WERI-Rb-1 (cell line): Measurements from ENCODE around the gene MAB21L3.

Experiments used
- DNase-seq: peaks from one replicate; pipeline ENCODE4 v3.0.0-alpha.2; 2020
- H3K27ac ChIP-seq: fragments of 250-450 bp; sonication (Bioruptor Pico); 2 replicates; pipeline ENCODE4 v1.5.1; 2020; ENCODE audit warnings: mild to moderate bottlenecking, moderate library complexity
- H3K27me3 ChIP-seq: fragments of 250-450 bp; sonication (Bioruptor Pico); 2 replicates; pipeline ENCODE4 v1.5.1; 2021; ENCODE audit warnings: mild to moderate bottlenecking, low read depth, moderate library complexity; ENCODE audit not compliant: insufficient read depth, severe bottlenecking
- H3K36me3 ChIP-seq: fragments of 250-450 bp; sonication (Bioruptor Pico); 2 replicates; pipeline ENCODE4 v1.5.1; 2020; ENCODE audit warnings: mild to moderate bottlenecking, moderate library complexity
- H3K4me3 ChIP-seq: 2 replicates; pipeline ENCODE4 v1.5.1; 2011; ENCODE audit warnings: low read depth, mild to moderate bottlenecking, control low read depth, low read length
- H3K9me3 ChIP-seq: fragments of 250-450 bp; sonication (Bioruptor Pico); 2 replicates; pipeline ENCODE4 v1.5.1; 2021; ENCODE audit warnings: mild to moderate bottlenecking, moderate library complexity; ENCODE audit not compliant: severe bottlenecking
- TF ChIP-seq, protein P1 (sequence below): IDR thresholded peaks from 2 replicates; pipeline ENCODE4 v1.5.1; 2011; ENCODE audit warnings: low read depth, mild to moderate bottlenecking, control low read depth, inconsistent platforms, low read length

Gene MAB21L3

DNA sequence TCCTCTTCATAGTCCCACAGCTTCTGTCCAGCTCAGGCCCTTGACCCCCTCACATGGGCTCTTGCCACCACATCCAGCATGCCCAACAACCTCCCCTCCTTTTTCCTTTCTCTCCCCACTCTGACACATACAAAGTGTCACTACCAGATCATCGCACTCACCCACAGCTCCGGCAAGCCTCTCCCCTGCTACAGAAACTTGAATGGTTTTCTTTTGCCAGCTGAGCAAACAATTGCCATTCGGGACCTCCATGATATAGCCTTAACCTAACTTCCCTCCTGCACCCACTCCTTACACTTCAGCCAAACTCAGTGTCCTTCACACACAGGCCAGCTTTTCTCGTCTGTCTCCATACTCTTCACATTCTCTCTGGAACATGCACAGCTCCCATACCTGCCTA is 43.3 kb downstream of the MAB21L3 start:
- TF ChIP-seq, protein P1, sequence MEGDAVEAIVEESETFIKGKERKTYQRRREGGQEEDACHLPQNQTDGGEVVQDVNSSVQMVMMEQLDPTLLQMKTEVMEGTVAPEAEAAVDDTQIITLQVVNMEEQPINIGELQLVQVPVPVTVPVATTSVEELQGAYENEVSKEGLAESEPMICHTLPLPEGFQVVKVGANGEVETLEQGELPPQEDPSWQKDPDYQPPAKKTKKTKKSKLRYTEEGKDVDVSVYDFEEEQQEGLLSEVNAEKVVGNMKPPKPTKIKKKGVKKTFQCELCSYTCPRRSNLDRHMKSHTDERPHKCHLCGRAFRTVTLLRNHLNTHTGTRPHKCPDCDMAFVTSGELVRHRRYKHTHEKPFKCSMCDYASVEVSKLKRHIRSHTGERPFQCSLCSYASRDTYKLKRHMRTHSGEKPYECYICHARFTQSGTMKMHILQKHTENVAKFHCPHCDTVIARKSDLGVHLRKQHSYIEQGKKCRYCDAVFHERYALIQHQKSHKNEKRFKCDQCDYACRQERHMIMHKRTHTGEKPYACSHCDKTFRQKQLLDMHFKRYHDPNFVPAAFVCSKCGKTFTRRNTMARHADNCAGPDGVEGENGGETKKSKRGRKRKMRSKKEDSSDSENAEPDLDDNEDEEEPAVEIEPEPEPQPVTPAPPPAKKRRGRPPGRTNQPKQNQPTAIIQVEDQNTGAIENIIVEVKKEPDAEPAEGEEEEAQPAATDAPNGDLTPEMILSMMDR, result no peak
- DNase-seq, result no peak
- H3K36me3 ChIP-seq, result no peaks in the 10 kb centered on the region
- H3K27ac ChIP-seq, result no peak overlapping the region
- H3K9me3 ChIP-seq, result no peaks in the 10 kb centered on the region
- no peak overlapping the region for H3K4me3 ChIP-seq
- no peaks in the 10 kb centered on the region for H3K27me3 ChIP-seq

DNA sequence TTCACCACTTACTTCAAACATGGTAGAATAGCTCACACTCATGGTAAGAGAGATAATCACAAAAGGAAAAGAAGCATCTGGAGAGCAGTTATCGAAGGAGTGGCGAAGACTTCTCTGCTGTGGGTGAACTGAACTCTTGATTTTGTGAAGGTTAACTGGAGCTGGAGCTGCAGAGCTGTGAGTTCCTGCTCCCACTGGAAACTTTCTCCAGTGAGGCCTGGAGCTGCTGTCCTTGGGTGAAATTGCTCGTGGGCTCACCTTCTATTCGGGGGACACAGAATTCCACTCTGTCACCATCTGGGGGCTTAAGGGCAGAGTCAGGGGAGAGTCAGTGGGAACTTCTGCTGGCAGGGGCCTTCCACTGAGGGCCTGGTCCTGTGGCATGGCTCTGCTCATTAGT is 45.9 kb downstream of the MAB21L3 start:
- TF ChIP-seq, protein P1, result no peak
- DNase-seq, result no peak
- no peaks in the 10 kb centered on the region for H3K36me3 ChIP-seq

DNA sequence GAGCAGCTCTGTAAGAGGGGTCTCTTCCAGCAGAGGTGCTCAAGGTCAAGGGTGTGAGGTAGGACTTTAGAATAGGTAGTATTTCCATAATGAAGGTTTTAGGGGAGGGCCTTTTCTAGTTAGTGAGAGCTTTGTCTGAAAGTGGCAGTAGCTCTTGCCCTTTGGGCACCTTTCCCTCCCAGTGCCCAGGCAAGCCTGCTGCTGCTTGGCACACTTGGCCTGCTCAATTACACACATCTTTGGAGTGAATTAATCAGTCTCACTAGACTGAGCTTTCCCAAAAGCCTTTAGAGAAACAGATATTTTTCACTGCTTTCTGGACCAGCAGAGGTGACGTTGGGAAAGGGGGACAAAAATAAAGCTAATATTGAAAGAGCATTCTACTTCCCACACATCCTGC is 48.0 kb downstream of the MAB21L3 start:
- DNase-seq, result no peak
- Histone ChIP-seq H3K27me3 (no peaks in the 10 kb centered on the region), H3K36me3 (no peaks in the 10 kb centered on the region), H3K27ac (no peak overlapping the region), H3K4me3 (no peak overlapping the region), H3K9me3 (no peaks in the 10 kb centered on the region)
- TF ChIP-seq, protein P1, result no peak

More for the DNA sequence above, 45.9 kb downstream of the MAB21L3 start:
- Histone ChIP-seq H3K9me3 (no peaks in the 10 kb centered on the region), H3K27ac (no peak overlapping the region), H3K4me3 (no peak overlapping the region), H3K27me3 (no peaks in the 10 kb centered on the region)

DNA sequence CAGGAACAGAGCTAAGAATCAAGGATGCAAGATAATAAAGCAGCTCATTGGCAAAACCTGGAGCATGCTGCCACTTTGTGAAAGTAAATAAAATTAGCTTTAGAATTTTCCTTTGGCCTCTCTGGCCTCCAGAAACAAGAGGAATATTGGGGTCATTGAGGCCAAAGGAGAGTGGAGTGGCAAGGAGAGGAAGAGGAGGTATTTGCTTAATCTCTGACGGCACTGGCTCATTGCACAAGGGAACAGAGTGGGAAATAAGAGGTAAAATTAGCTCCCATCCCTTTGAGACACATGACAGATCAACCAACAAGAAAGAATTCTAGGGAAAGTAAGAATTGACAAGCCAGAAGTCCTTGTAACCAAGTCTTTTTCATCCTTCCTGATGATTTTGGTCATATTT is 48.4 kb downstream of the MAB21L3 start:
- Histone ChIP-seq H3K4me3 (no peak overlapping the region), H3K27ac (no peak overlapping the region), H3K36me3 (no peaks in the 10 kb centered on the region), H3K9me3 (no peaks in the 10 kb centered on the region), H3K27me3 (no peaks in the 10 kb centered on the region)
- TF ChIP-seq, protein P1, result no peak
- DNase-seq, result no peak

DNA sequence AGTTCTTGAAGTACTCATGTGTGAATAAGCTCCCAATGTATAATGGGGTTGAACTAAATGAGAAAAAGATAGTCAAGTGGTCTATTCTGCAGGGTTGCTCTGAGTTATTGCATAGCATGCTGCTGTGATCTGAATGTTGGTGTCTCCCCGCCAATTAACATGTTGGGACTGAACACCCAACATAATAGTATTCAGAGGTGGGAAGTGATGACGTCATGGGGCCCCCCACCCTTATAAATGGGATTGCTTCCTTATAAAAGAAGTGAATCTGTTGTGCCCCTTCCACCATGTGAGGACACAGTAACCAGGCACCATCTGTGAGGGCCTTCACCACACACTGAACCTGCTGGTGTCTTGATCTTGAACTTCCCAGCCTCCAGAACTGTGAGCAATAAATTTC is 50.2 kb downstream of the MAB21L3 start:
- DNase-seq, result no peak
- Histone ChIP-seq H3K27ac (no peak overlapping the region), H3K4me3 (no peak overlapping the region), H3K27me3 (no peaks in the 10 kb centered on the region), H3K9me3 (no peaks in the 10 kb centered on the region), H3K36me3 (no peaks in the 10 kb centered on the region)
- TF ChIP-seq, protein P1, result no peak

DNA sequence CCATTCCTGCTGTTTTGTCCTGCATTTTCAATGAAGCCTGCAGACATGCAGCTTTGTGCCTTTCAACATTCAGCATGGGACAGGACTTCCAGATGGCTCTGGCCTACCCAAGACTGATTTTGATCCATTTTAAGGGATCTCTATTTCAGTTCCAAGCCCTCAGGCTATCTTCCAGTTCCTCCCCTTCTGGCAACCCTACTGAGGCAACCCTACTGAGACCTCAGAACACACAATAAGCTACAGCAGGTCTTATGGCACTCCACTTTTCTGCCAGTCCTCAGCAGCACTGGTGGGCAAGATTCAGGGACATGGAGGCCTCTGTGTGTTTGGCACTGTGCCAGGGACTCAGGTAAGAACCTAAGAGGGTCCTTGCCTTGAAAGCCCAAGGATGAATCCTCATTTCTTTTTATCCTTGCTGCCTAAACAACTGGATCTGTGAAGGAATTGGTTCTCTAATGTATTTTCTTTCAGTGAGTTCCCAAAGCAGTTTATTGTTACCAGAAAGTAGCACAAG is 50.7 kb downstream of the MAB21L3 start:
- no peaks in the 10 kb centered on the region for H3K9me3 ChIP-seq
- no peak overlapping the region for H3K27ac ChIP-seq
- no peaks in the 10 kb centered on the region for H3K27me3 ChIP-seq
- DNase-seq, result no peak
- no peak overlapping the region for H3K4me3 ChIP-seq
- no peaks in the 10 kb centered on the region for H3K36me3 ChIP-seq
- TF ChIP-seq, protein P1, result no peak
